ENCODE results near the gene RHBDD3.
"Not testable (repeated sequence)": the region's sequence is repeated elsewhere in the genome, so short reads cannot be mapped to it uniquely, and the experiment has no call there.

Gene RHBDD3

GRCh38 chr22:29245626-29246385, 22.0 kb downstream of the RHBDD3 start:
- H3K4me2 ChIP-seq (ENCODE audit: low read length): no peak overlapping the region
- no peak overlapping the region for H3K9ac ChIP-seq (ENCODE audit: low read length)
- H3K9me3 ChIP-seq (ENCODE audit: insufficient read depth, low read length): 0 out of 2 replicates have a peak, but pooled peaks cover 9% of the 10 kb centered on the region
- H3K4me3 ChIP-seq (ENCODE audit: low read length): no peak overlapping the region
- peaks cover 34% of the 10 kb centered on the region for H3K27me3 ChIP-seq (ENCODE audit: low read depth, low read length)
- no peaks in the 10 kb centered on the region for H3K36me3 ChIP-seq (replicated peaks; ENCODE audit: low read depth, low read length)
- H3K79me2 ChIP-seq (ENCODE audit: low read length): no peaks in the 10 kb centered on the region
- no peak overlapping the region for H3K27ac ChIP-seq (ENCODE audit: low read length)
- TF ChIP-seq EZH2phosphoT487 (IDR thresholded peaks at IDR 0.05; ENCODE audit: low read depth) (no peak), CTCF (IDR thresholded peaks at IDR 0.05; ENCODE audit: low read depth, low read length) (peak; percentile 95)
- H4K20me1 ChIP-seq (ENCODE audit: insufficient read depth, low read length): no peaks in the 10 kb centered on the region
- peaks cover 5% of the 10 kb centered on the region; the same call in 1 of the 2 replicates for H3K4me1 ChIP-seq (ENCODE audit: low read length)
- H2AFZ ChIP-seq (ENCODE audit: low read depth, low read length): 0 out of 2 replicates have a peak overlapping the region, but pooled peaks have one; percentile 4

GRCh38 chr22:29244785-29245625, 22.8 kb downstream of the RHBDD3 start:
- no peaks in the 10 kb centered on the region for H3K79me2 ChIP-seq (ENCODE audit: low read length)
- H2AFZ ChIP-seq (ENCODE audit: low read depth, low read length): peak overlapping the region; percentile 4; the same call in 1 of the 2 replicates
- H3K36me3 ChIP-seq (replicated peaks; ENCODE audit: low read depth, low read length): no peaks in the 10 kb centered on the region
- TF ChIP-seq CTCF (IDR thresholded peaks at IDR 0.05; ENCODE audit: low read depth, low read length) (no peak), EZH2phosphoT487 (IDR thresholded peaks at IDR 0.05; ENCODE audit: low read depth) (no peak)
- H3K4me1 ChIP-seq (ENCODE audit: low read length): peaks cover 5% of the 10 kb centered on the region; the same call in 1 of the 2 replicates
- no peak overlapping the region for H3K27ac ChIP-seq (ENCODE audit: low read length)
- no peak overlapping the region for H3K4me3 ChIP-seq (ENCODE audit: low read length)
- 0 out of 2 replicates have a peak, but pooled peaks cover 9% of the 10 kb centered on the region for H3K9me3 ChIP-seq (ENCODE audit: insufficient read depth, low read length)
- peaks cover 31% of the 10 kb centered on the region for H3K27me3 ChIP-seq (ENCODE audit: low read depth, low read length)
- no peak overlapping the region for H3K9ac ChIP-seq (ENCODE audit: low read length)
- H4K20me1 ChIP-seq (ENCODE audit: insufficient read depth, low read length): no peaks in the 10 kb centered on the region
- no peak overlapping the region for H3K4me2 ChIP-seq (ENCODE audit: low read length)

- Histone ChIP-seq H3K36me3 (replicated peaks; ENCODE audit: low read depth, low read length) (no peaks in the 10 kb centered on the region), H3K27me3 (ENCODE audit: low read depth, low read length) (peaks cover 31% of the 10 kb centered on the region), H3K9ac (ENCODE audit: low read length) (no peak overlapping the region), H3K9me3 (ENCODE audit: insufficient read depth, low read length) (peaks cover 9% of the 10 kb centered on the region; the same call in 1 of the 2 replicates), H4K20me1 (ENCODE audit: insufficient read depth, low read length) (no peaks in the 10 kb centered on the region), H3K79me2 (ENCODE audit: low read length) (no peaks in the 10 kb centered on the region), H2AFZ (ENCODE audit: low read depth, low read length) (no peak overlapping the region), H3K4me2 (ENCODE audit: low read length) (no peak overlapping the region), H3K27ac (ENCODE audit: low read length) (no peak overlapping the region), H3K4me3 (ENCODE audit: low read length) (no peak overlapping the region), H3K4me1 (ENCODE audit: low read length) (peaks cover 5% of the 10 kb centered on the region; the same call in 1 of the 2 replicates)
- no peak for TF ChIP-seq CTCF (IDR thresholded peaks at IDR 0.05; ENCODE audit: low read depth, low read length)
- no peak for TF ChIP-seq EZH2phosphoT487 (IDR thresholded peaks at IDR 0.05; ENCODE audit: low read depth)
Observed at GRCh38 chr22:29243874-29244446, 23.8 kb downstream of the RHBDD3 start.

- H3K27me3 ChIP-seq (ENCODE audit: low read depth, low read length): peaks cover 31% of the 10 kb centered on the region
- H3K36me3 ChIP-seq (replicated peaks; ENCODE audit: low read depth, low read length); H3K79me2 ChIP-seq (ENCODE audit: low read length); H3K4me3 ChIP-seq (ENCODE audit: low read length); H4K20me1 ChIP-seq (ENCODE audit: insufficient read depth, low read length); H3K4me1 ChIP-seq (ENCODE audit: low read length); H3K9me3 ChIP-seq (ENCODE audit: insufficient read depth, low read length); H2AFZ ChIP-seq (ENCODE audit: low read depth, low read length); H3K9ac ChIP-seq (ENCODE audit: low read length); H3K4me2 ChIP-seq (ENCODE audit: low read length); H3K27ac ChIP-seq (ENCODE audit: low read length): not testable (repeated sequence)
Observed at GRCh38 chr22:29240481-29240880, 27.3 kb downstream of the RHBDD3 start.
